T-cell (primary cell): Measurements from ENCODE around the gene PROM2. TPM values are rescaled to one million over a fixed set of nuclear protein-coding genes. Genes with fewer than 3 reads are reported as not detected.

ENCODE experiments used
- ATAC-seq, 4 experiments: fragments of 200-7000 bp in 3 of 4; fragments of 150-1000 bp in 1 of 4; cut with Tn5 transposase; replicated peaks in 1 of 4; 1 replicate in 3 of 4; 2 replicates in 1 of 4; pipeline ENCODE4 v1.10.0; 2021; ENCODE audit warnings: moderate library complexity in 3 of 4, mild to moderate bottlenecking in 2 of 4, moderate number of reproducible peaks in 1 of 4
- CTCF ChIA-PET, 2 donors: fragments of 300-600 bp; sonication (Branson Sonifier 250); formaldehyde crosslinking; loops; one replicate each; lab custom pipeline; 2022; ENCODE audit warnings: antibody characterized with exemption in 2 of 2; lab: Charles Lee
- POLR2A ChIA-PET, 2 donors: fragments of 300-600 bp; sonication (Branson Sonifier 250); formaldehyde crosslinking; loops; one replicate each; lab custom pipeline; 2022; ENCODE audit warnings: antibody characterized with exemption in 2 of 2; lab: Charles Lee
- DNase-seq, 35 experiments: peaks; one replicate each; pipeline versions ENCODE4 v3.0.0 to v3.0.0-alpha.2; 2013 to 2023
- H3K27ac ChIP-seq: one replicate; pipeline ENCODE4 v1.5.1; 2013; ENCODE audit warnings: low read length
- H3K27me3 ChIP-seq, 2 experiments: replicated peaks in 1 of 2; 1 replicate in 1 of 2; 2 replicates in 1 of 2; pipeline versions ENCODE4 v1.6.1 to v1.7.0; 2013; ENCODE audit warnings: low read length in 1 of 2, mixed read lengths in 1 of 2; ENCODE audit not compliant: control insufficient read depth in 2 of 2, insufficient read depth in 2 of 2; ENCODE audit errors: extremely low read depth in 1 of 2
- H3K36me3 ChIP-seq, 2 donors: 1 replicate in 1 of 2; 2 replicates in 1 of 2; pipeline versions ENCODE4 v1.6.1 to v1.7.0; 2013; ENCODE audit warnings: low read length in 1 of 2; ENCODE audit not compliant: control insufficient read depth in 2 of 2, insufficient read depth in 1 of 2; ENCODE audit errors: extremely low read depth in 1 of 2
- H3K4me1 ChIP-seq, 2 experiments: 1 replicate in 1 of 2; 2 replicates in 1 of 2; pipeline versions ENCODE4 v1.6.1 to v1.7.0; 2013; ENCODE audit warnings: low read length in 2 of 2, mixed read lengths in 1 of 2; ENCODE audit not compliant: insufficient read depth in 2 of 2, control insufficient read depth in 1 of 2; ENCODE audit errors: extremely low read depth in 1 of 2
- H3K4me3 ChIP-seq, 2 donors: 1 replicate in 1 of 2; 2 replicates in 1 of 2; pipeline versions ENCODE4 v1.5.1 to v1.7.0; 2013; ENCODE audit warnings: mild to moderate bottlenecking in 2 of 2, low read length in 1 of 2, moderate library complexity in 1 of 2; ENCODE audit not compliant: control insufficient read depth in 1 of 2; ENCODE audit errors: extremely low read depth in 1 of 2
- H3K9me3 ChIP-seq: 2 replicates; pipeline ENCODE4 v1.7.0; 2013
- H3K27ac Mint-ChIP-seq, 2 donors: one replicate each; pipeline ENCODE4 v1.8.0; 2020 to 2021; ENCODE audit warnings: mild to moderate bottlenecking in 2 of 2, mixed read lengths in 2 of 2
- H3K27me3 Mint-ChIP-seq, 2 donors: one replicate each; pipeline ENCODE4 v1.8.0; 2021 to 2022; ENCODE audit warnings: mixed read lengths in 2 of 2
- H3K36me3 Mint-ChIP-seq: one replicate; pipeline ENCODE4 v1.8.0; 2021; ENCODE audit warnings: mixed read lengths
- H3K4me1 Mint-ChIP-seq, 3 donors: one replicate each; pipeline ENCODE4 v1.8.0; 2020 to 2022; ENCODE audit warnings: mixed read lengths in 3 of 3, mild to moderate bottlenecking in 1 of 3
- H3K4me3 Mint-ChIP-seq, 3 donors: one replicate each; pipeline ENCODE4 v1.8.0; 2020 to 2022; ENCODE audit warnings: mild to moderate bottlenecking in 3 of 3, mixed read lengths in 3 of 3, moderate library complexity in 3 of 3
- H3K9me3 Mint-ChIP-seq, 3 donors: one replicate each; pipeline ENCODE4 v1.8.0; 2020 to 2022; ENCODE audit warnings: mixed read lengths in 3 of 3
- WGBS: methylation state at CpG from one replicate; pipeline ENCODE4 v1.1.5; 2013; ENCODE audit warnings: missing lambda C conversion rate; ENCODE audit not compliant: insufficient coverage; 5-methylcytosine and 5-hydroxymethylcytosine counted together
- total RNA-seq, 35 experiments: library from RNA in 6 of 35; stranded (reverse) in 6 of 35; fragments of 120-200 nt in 1 of 35; gene quantifications; one replicate each; pipeline versions ENCODE4 v1.2.1 to v1.2.4 and lab custom pipeline; 2013 to 2026

PROM2 gene
- total RNA-seq, 5 donors from 2014 or later (not counting 1 experiment from before 2014, with no cell fraction given), result 0.30 to 2.1 (median 0.40) TPM

DNA sequence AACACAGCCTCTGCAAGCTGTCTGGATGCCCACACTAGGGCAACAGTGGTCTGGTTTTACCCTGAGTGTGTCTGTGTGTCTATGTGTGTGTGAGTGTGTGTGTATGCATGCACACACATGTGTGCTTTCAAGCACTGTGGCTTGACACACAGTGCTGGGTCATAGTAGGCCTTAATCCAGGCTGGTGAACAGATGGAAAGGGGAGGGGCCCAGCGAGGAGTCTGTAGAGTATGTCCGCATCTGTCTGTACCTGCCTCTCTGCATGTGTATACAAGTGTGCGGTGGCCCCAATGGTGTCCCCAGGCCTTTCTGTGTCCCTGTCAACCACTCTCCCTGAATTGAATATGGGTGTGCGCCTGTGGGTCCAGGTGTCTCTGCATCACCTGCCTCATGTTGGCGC lies 13.6 kb downstream of the PROM2 start:
- peaks cover 0 to 2% of the 10 kb centered on the region in 2 experiments for H3K27me3 ChIP-seq
- no peak for DNase-seq
- no peak overlapping the region for H3K27ac ChIP-seq
- H3K36me3 Mint-ChIP-seq, result peaks cover 3% of the 10 kb centered on the region
- H3K27me3 Mint-ChIP-seq, result no peaks in the 10 kb centered on the region
- WGBS, result 97% methylated on average over 3 of the region's 5 CpGs
- ChIA-PET CTCF (no interaction called here), POLR2A (no interaction called here)
- H3K27ac Mint-ChIP-seq, result no peak overlapping the region
- H3K4me1 ChIP-seq, result no peaks in the 10 kb centered on the region
- no peaks in the 10 kb centered on the region for H3K36me3 ChIP-seq
- ATAC-seq, result no peak
- H3K9me3 Mint-ChIP-seq, result peaks cover 10 to 24% (median 15%) of the 10 kb centered on the region in 3 donors
- H3K4me3 Mint-ChIP-seq, result no peak overlapping the region
- H3K4me3 ChIP-seq, result no peak overlapping the region
- H3K9me3 ChIP-seq, result no peaks in the 10 kb centered on the region
- H3K4me1 Mint-ChIP-seq, result no peaks in the 10 kb centered on the region

- ATAC-seq (no peak), DNase-seq (no peak)
- 60% methylated on average over 4 of the region's 7 CpGs for WGBS
- POLR2A ChIA-PET, result no interaction called here
- Mint-ChIP-seq H3K4me3 (no peak overlapping the region), H3K9me3 (peaks cover 10 to 24% (median 15%) of the 10 kb centered on the region in 3 donors), H3K36me3 (peaks cover 3% of the 10 kb centered on the region), H3K4me1 (no peaks in the 10 kb centered on the region), H3K27ac (no peak overlapping the region), H3K27me3 (no peaks in the 10 kb centered on the region)
- peaks cover 0 to 7% of the 10 kb centered on the region in 2 experiments for H3K27me3 ChIP-seq
- no peak overlapping the region for H3K4me3 ChIP-seq
- H3K27ac ChIP-seq, result no peak overlapping the region
- no peaks in the 10 kb centered on the region for H3K9me3 ChIP-seq
- CTCF ChIA-PET, result no interaction called here
- H3K36me3 ChIP-seq, result no peaks in the 10 kb centered on the region
- no peaks in the 10 kb centered on the region for H3K4me1 ChIP-seq
These were observed 15.0 kb downstream of the PROM2 start for GRCh38 chr2:95289253-95289652.

- no peaks in the 10 kb centered on the region for H3K36me3 ChIP-seq
- H3K27me3 Mint-ChIP-seq, result no peaks in the 10 kb centered on the region
- peaks cover 0 to 8% of the 10 kb centered on the region in 2 experiments for H3K27me3 ChIP-seq
- H3K9me3 ChIP-seq, result no peaks in the 10 kb centered on the region
- H3K4me3 Mint-ChIP-seq, result no peak overlapping the region
- no peak for DNase-seq
- H3K27ac ChIP-seq, result no peak overlapping the region
- H3K4me3 ChIP-seq, result no peak overlapping the region
- POLR2A ChIA-PET, result no interaction called here
- CTCF ChIA-PET, result no interaction called here
- H3K4me1 Mint-ChIP-seq, result no peaks in the 10 kb centered on the region
- no peak for ATAC-seq
- no peaks in the 10 kb centered on the region for H3K4me1 ChIP-seq
- no peak overlapping the region for H3K27ac Mint-ChIP-seq
- peaks cover 10 to 24% (median 15%) of the 10 kb centered on the region in 3 donors for H3K9me3 Mint-ChIP-seq
- H3K36me3 Mint-ChIP-seq, result peaks cover 3% of the 10 kb centered on the region
These were observed 17.0 kb downstream of the PROM2 start for GRCh38 chr2:95291222-95291621.

GRCh38 chr2:95292623-95293260 lies 18.5 kb downstream of the PROM2 start:
- H3K36me3 ChIP-seq, result no peaks in the 10 kb centered on the region
- ATAC-seq (no peak), DNase-seq (no peak)
- peaks cover 0 to 17% of the 10 kb centered on the region in 2 experiments for H3K27me3 ChIP-seq
- peaks cover 3% of the 10 kb centered on the region for H3K36me3 Mint-ChIP-seq
- H3K4me3 ChIP-seq, result no peak overlapping the region
- WGBS, result 87% methylated on average over 9 of the region's 9 CpGs
- peaks cover 0 to 5% (median 0%) of the 10 kb centered on the region in 3 donors for H3K4me1 Mint-ChIP-seq
- no peak overlapping the region for H3K27ac ChIP-seq
- ChIA-PET CTCF (no interaction called here), POLR2A (no interaction called here)
- no peak overlapping the region for H3K27ac Mint-ChIP-seq
- no peaks in the 10 kb centered on the region for H3K9me3 ChIP-seq
- peaks cover 10 to 24% (median 15%) of the 10 kb centered on the region in 3 donors for H3K9me3 Mint-ChIP-seq
- no peaks in the 10 kb centered on the region for H3K4me1 ChIP-seq
- H3K27me3 Mint-ChIP-seq, result no peaks in the 10 kb centered on the region
- H3K4me3 Mint-ChIP-seq, result no peak overlapping the region

DNA sequence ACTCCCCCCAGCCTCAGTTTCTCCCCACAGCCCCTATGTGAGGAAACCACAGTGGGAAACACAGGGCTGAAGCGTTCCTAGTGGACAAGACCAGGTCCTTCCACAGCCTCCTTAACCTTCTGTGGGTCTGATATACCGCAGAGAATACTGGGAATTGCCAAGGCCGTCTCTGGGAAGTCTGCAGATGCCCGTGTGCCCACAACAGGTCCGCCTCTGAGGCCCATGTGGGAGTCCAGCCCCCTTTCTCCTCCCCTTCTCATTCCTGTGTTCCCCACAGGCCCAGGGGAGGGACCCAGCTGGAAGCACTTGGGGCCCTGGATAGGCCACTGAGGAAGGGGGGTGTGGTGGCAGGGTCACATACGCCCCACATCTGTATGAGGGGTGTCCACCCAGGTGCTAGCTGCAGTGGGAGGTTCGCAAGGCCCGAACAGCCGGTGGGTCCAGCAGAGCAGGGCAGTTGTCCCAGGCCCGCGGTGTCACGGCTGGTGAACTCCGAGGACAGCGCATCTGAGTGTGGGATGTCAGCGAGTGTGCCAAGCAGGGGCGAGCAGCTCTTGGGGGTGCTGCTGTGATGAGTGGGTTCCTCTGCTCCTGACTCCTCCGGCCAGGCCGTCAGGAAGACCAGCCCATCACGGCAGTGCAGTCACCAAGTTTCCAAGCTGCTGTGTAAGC lies 20.5 kb downstream of the PROM2 start:
- Histone ChIP-seq H3K4me3 (no peak overlapping the region), H3K27me3 (peaks cover 0 to 21% of the 10 kb centered on the region in 2 experiments), H3K36me3 (no peaks in the 10 kb centered on the region), H3K27ac (no peak overlapping the region), H3K9me3 (no peaks in the 10 kb centered on the region), H3K4me1 (no peaks in the 10 kb centered on the region)
- Mint-ChIP-seq H3K9me3 (peaks cover 10 to 24% (median 15%) of the 10 kb centered on the region in 3 donors), H3K27me3 (no peaks in the 10 kb centered on the region), H3K4me1 (peaks cover 0 to 5% (median 0%) of the 10 kb centered on the region in 3 donors), H3K27ac (no peak overlapping the region), H3K36me3 (peaks cover 3% of the 10 kb centered on the region), H3K4me3 (no peak overlapping the region)
- POLR2A ChIA-PET, result no interaction called here
- DNase-seq (no peak), ATAC-seq (no peak)
- 91% methylated on average over 14 of the region's 19 CpGs for WGBS
- CTCF ChIA-PET, result no interaction called here

DNA sequence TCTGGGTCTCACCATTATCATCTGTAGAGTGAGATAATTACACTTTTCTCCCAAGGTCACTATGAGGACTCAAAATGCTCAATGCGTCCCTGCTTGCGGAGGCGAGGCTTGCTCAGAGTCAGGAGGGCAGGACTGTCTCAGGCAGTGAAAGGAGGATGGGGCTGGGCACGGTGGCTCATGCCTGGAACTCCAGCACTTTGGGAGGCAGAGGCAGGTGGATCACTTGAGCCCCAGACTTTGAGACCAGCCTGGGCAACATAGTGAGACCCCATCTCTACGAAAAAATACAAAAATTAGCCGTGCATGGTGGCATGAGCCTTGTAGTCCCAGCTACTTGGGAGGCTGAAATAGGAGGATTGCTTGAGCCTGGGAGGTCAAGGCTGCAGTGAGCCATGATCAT lies 21.1 kb downstream of the PROM2 start:
- ChIA-PET CTCF (no interaction called here), POLR2A (no interaction called here)
- H3K27me3 ChIP-seq, result peaks cover 0 to 25% of the 10 kb centered on the region in 2 experiments
- peaks cover 0 to 5% (median 0%) of the 10 kb centered on the region in 3 donors for H3K4me1 Mint-ChIP-seq
- H3K4me3 ChIP-seq, result no peak overlapping the region
- no peaks in the 10 kb centered on the region for H3K27me3 Mint-ChIP-seq
- ATAC-seq, result no peak
- peaks cover 5 to 19% (median 11%) of the 10 kb centered on the region in 3 donors for H3K9me3 Mint-ChIP-seq
- no peaks in the 10 kb centered on the region for H3K36me3 ChIP-seq
- no peak for DNase-seq
- H3K4me1 ChIP-seq, result no peaks in the 10 kb centered on the region
- H3K36me3 Mint-ChIP-seq, result no peaks in the 10 kb centered on the region
- H3K9me3 ChIP-seq, result no peaks in the 10 kb centered on the region
- H3K27ac Mint-ChIP-seq, result no peak overlapping the region
- 74% methylated on average over 2 of the region's 6 CpGs for WGBS
- no peak overlapping the region for H3K4me3 Mint-ChIP-seq
- H3K27ac ChIP-seq, result no peak overlapping the region
